Measurements from ENCODE around the gene SYT3.
"Not testable (repeated sequence)": the region's sequence is repeated elsewhere in the genome, so short reads cannot be mapped to it uniquely, and the experiment has no call there.

The SYT3 gene

GRCh38 chr19:50619184-50619583, 20.5 kb downstream of the SYT3 start:
- POLR2A ChIA-PET: interaction anchor here (0.6 kb wide), 1 partner anchor 10 kb away, joined by 6 read pairs; no protein-coding TSS in a partner anchor
- H3K9me3 ChIP-seq (ENCODE audit: control insufficient read depth, insufficient read depth, low read depth, low read length): not testable (repeated sequence)

GRCh38 chr19:50618379-50618778, 21.3 kb downstream of the SYT3 start:
- H3K27ac ChIP-seq (ENCODE audit: extremely low read depth, low read depth, low read length); H3K36me3 ChIP-seq (ENCODE audit: control insufficient read depth in 2 of 2, insufficient read depth in 1 of 2, low read length in 2 of 2); POLR2A ChIA-PET; CTCF ChIA-PET; H3K4me3 ChIP-seq (ENCODE audit: low read depth, low read length); H3K9me3 ChIP-seq (ENCODE audit: control insufficient read depth, insufficient read depth, low read depth, low read length); H3K4me1 ChIP-seq (ENCODE audit: control insufficient read depth, insufficient read depth, low read length): not testable (repeated sequence)

More at GRCh38 chr19:50619184-50619583, 20.5 kb downstream of the SYT3 start:
- H3K36me3 ChIP-seq (ENCODE audit: control insufficient read depth in 2 of 2, insufficient read depth in 1 of 2, low read length in 2 of 2); H3K4me3 ChIP-seq (ENCODE audit: low read depth, low read length); H3K4me1 ChIP-seq (ENCODE audit: control insufficient read depth, insufficient read depth, low read length); CTCF ChIA-PET; H3K27ac ChIP-seq (ENCODE audit: extremely low read depth, low read depth, low read length): not testable (repeated sequence)
- peak; percentile 91 for TF ChIP-seq ZNF366 (tag by site-specific recombination; conservative IDR thresholded peaks at IDR 0.05)

GRCh38 chr19:50612504-50613404, 26.9 kb downstream of the SYT3 start:
- H3K9me3 ChIP-seq (ENCODE audit: control insufficient read depth, insufficient read depth, low read depth, low read length); H3K4me3 ChIP-seq (ENCODE audit: low read depth, low read length); POLR2A ChIA-PET; H3K36me3 ChIP-seq (ENCODE audit: control insufficient read depth in 2 of 2, insufficient read depth in 1 of 2, low read length in 2 of 2); H3K4me1 ChIP-seq (ENCODE audit: control insufficient read depth, insufficient read depth, low read length); H3K27ac ChIP-seq (ENCODE audit: extremely low read depth, low read depth, low read length): not testable (repeated sequence)
- CTCF ChIA-PET: interaction anchor here (1.0 kb wide), 1 partner anchor 57 kb away, joined by 3 read pairs; no protein-coding TSS in a partner anchor

- H3K4me1 ChIP-seq (ENCODE audit: control insufficient read depth, insufficient read depth, low read length): no peaks in the 10 kb centered on the region
- ChIA-PET CTCF (interaction anchor here (0.5 to 2.5 kb wide), 41 partner anchors 9 to 1072 kb away, joined by 3 to 16 read pairs (median 4); no protein-coding TSS in a partner anchor), POLR2A (interaction anchor here (0.6 to 1.0 kb wide), 11 partner anchors 18 to 1007 kb away, joined by 3 to 12 read pairs (median 6); partner anchors contain the start of genes JOSD2 and POLD1)
- H3K27ac ChIP-seq (ENCODE audit: extremely low read depth, low read depth, low read length): no peak overlapping the region
- H3K4me3 ChIP-seq (ENCODE audit: low read depth, low read length): peak overlapping the region; percentile 21
- no peaks in the 10 kb centered on the region for H3K36me3 ChIP-seq (ENCODE audit: control insufficient read depth in 2 of 2, insufficient read depth in 1 of 2, low read length in 2 of 2)
- no peaks in the 10 kb centered on the region for H3K9me3 ChIP-seq (ENCODE audit: control insufficient read depth, insufficient read depth, low read depth, low read length)
- peak; percentile 87 for TF ChIP-seq SCRT2 (tag by site-specific recombination; IDR thresholded peaks at IDR 0.05)
- no peak for TF ChIP-seq ZNF555 (tag by site-specific recombination; conservative IDR thresholded peaks at IDR 0.05)
- no peak for TF ChIP-seq ZNF521 (tag by site-specific recombination; IDR thresholded peaks at IDR 0.05)
- no peak for TF ChIP-seq ZNF830 (tag by site-specific recombination; IDR thresholded peaks at IDR 0.05; ENCODE audit: low read depth)
- TF ChIP-seq ZNF266 (tag by site-specific recombination; IDR thresholded peaks at IDR 0.05; ENCODE audit: low read depth): no peak
- TF ChIP-seq OVOL3 (tag by site-specific recombination; IDR thresholded peaks at IDR 0.05): no peak
- no peak for TF ChIP-seq ZSCAN5A (tag by site-specific recombination; IDR thresholded peaks at IDR 0.05)
- TF ChIP-seq ZFP69B (tag by site-specific recombination; IDR thresholded peaks at IDR 0.05): 0 out of 2 replicates have a peak, but pooled peaks have one; percentile 23
- no peak for TF ChIP-seq ZNF580 (tag by site-specific recombination; IDR thresholded peaks at IDR 0.05)
- no peak for TF ChIP-seq ZNF292 (tag by site-specific recombination; IDR thresholded peaks at IDR 0.05; ENCODE audit: borderline replicate concordance, low read depth)
- TF ChIP-seq ZNF175 (tag by site-specific recombination; IDR thresholded peaks at IDR 0.05): no peak
- TF ChIP-seq BCL11B (tag by site-specific recombination; IDR thresholded peaks at IDR 0.05; ENCODE audit: low read depth): no peak
- no peak for TF ChIP-seq ZNF394 (tag by site-specific recombination; IDR thresholded peaks at IDR 0.05; ENCODE audit: borderline replicate concordance)
- no peak for TF ChIP-seq BCL11A (tag by site-specific recombination; IDR thresholded peaks at IDR 0.05; ENCODE audit: low read depth)
- no peak for TF ChIP-seq ZNF747 (tag by site-specific recombination; IDR thresholded peaks at IDR 0.05)
- 0 out of 2 replicates have a peak, but pooled peaks have one; percentile 57 for TF ChIP-seq ZNF660 (tag by site-specific recombination; IDR thresholded peaks at IDR 0.05)
- TF ChIP-seq ZBTB26 (tag by site-specific recombination; optimal IDR thresholded peaks at IDR 0.05): peak; percentile 78
- TF ChIP-seq ZNF24 (tag by site-specific recombination; IDR thresholded peaks at IDR 0.05): 0 out of 2 replicates have a peak, but pooled peaks have one; percentile 20
- TF ChIP-seq ZNF221 (tag by site-specific recombination; IDR thresholded peaks at IDR 0.05; ENCODE audit: borderline replicate concordance): no peak
- no peak for TF ChIP-seq GFI1B (tag by site-specific recombination; IDR thresholded peaks at IDR 0.05)
- TF ChIP-seq ZBTB21 (tag by site-specific recombination; IDR thresholded peaks at IDR 0.05): peak; percentile 63
Measured at GRCh38 chr19:50607874-50608785, 31.6 kb downstream of the SYT3 start.

Data from HEK293 (cell line).